SK-N-MC (cell line): ENCODE results near the gene PERCC1.

ENCODE experiments used
- DNase-seq: peaks from one replicate; pipeline ENCODE4 v3.0.0-alpha.2; 2011; ENCODE audit warnings: low read depth, low spot score
- H3K27ac ChIP-seq: fragments of 200-600 bp; sonication (generic); 2 replicates; pipeline ENCODE4 v1.5.1; 2016; ENCODE audit warnings: mixed run types
- H3K36me3 ChIP-seq: fragments of 200-600 bp; sonication (generic); 2 replicates; pipeline ENCODE4 v1.6.1; 2017; ENCODE audit warnings: antibody characterized with exemption, low read length, mixed read lengths; ENCODE audit not compliant: insufficient read depth
- H3K4me3 ChIP-seq: fragments of 200-600 bp; sonication (generic); 2 replicates; pipeline ENCODE4 v1.5.1; 2016
- H3K9ac ChIP-seq: fragments of 200-600 bp; sonication (generic); 2 replicates; pipeline ENCODE4 v1.8.0; 2017; ENCODE audit warnings: mixed run types, mixed read lengths; ENCODE audit not compliant: insufficient read length
- H3K9me3 ChIP-seq: fragments of 200-600 bp; sonication (generic); 2 replicates; pipeline ENCODE4 v1.6.1; 2017; ENCODE audit warnings: low read depth, mild to moderate bottlenecking, antibody characterized with exemption, low read length, moderate library complexity, mixed read lengths
- EZH2 ChIP-seq: fragments of 200-600 bp; sonication (generic); IDR thresholded peaks from one replicate; pipeline ENCODE4 v1.6.1; 2017; ENCODE audit warnings: antibody characterized with exemption
- FOXP2 ChIP-seq: optimal IDR thresholded peaks from 2 replicates; pipeline ENCODE3; 2011; ENCODE audit warnings: mild to moderate bottlenecking, moderate library complexity; ENCODE audit not compliant: insufficient read depth; ENCODE audit errors: extremely low read length, control extremely low read depth
- POLR2AphosphoS5 ChIP-seq: IDR thresholded peaks from 2 replicates; pipeline ENCODE4 v1.6.1; 2012; ENCODE audit warnings: mild to moderate bottlenecking, low read depth, low read length, borderline replicate concordance

Gene PERCC1

GRCh38 chr16:1443980-1444729, 13.3 kb downstream of the PERCC1 start, which contains the start of gene CCDC154:
CCDC154 (minus strand) TSS chr16:1444556; CDS start chr16:1444322, 234 bp downstream.
- Histone ChIP-seq H3K27ac (no peak within 1 kb of the TSS), H3K9me3 (no peaks in the 10 kb centered on the region), H3K36me3 (no peaks in the 10 kb centered on the region), H3K4me3 (no peak within 1 kb of the TSS), H3K9ac (no peak within 1 kb of the TSS)
- no peak for TF ChIP-seq EZH2
- no peak for TF ChIP-seq FOXP2
- DNase-seq: no peak

DNA sequence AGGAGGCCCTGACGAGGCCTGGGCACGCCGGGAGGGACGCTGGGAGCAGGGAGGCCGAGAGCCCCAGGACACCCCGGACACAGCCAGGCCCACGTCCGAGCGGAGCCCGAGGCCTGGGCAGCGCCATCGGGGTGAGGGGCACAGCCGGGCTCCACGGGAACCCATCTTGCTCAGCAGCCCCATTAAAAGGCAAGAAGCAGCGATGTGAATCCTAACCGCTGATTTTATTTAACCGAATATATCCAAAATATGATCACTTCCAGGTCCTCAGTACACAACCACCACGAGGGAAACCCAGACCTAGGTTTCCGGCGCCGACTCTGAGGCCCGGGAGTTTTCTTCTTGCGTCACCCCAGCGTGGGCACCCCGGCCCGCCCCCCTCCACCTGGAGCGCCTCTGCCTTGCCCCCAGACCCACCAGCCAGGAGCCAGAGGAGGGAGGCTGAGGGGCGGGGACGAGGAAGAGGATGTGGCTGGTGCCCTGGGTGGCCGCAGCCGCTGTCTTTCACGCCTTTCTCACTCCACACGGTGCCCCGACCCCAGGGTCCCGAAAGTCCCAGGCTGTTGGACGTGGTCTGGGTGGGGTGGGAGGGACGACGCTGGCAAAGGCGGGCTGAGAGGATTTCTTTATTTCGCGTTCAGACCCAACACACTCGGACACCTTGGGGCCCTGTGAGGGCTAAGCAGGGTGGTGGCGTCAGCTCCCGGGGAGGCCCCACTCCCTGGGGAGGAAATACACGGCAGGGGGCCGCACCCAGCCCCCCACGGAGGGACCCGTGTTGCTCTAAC, 14.0 kb downstream of the PERCC1 start:
- Histone ChIP-seq H3K36me3 (no peaks in the 10 kb centered on the region), H3K9ac (no peak overlapping the region), H3K9me3 (no peaks in the 10 kb centered on the region), H3K27ac (no peak overlapping the region), H3K4me3 (no peak overlapping the region)
- DNase-seq: no peak
- TF ChIP-seq POLR2AphosphoS5: no peak
- TF ChIP-seq FOXP2: no peak
- TF ChIP-seq EZH2: no peak

GRCh38 chr16:1445518-1446203, 14.8 kb downstream of the PERCC1 start:
- no peaks in the 10 kb centered on the region for H3K9me3 ChIP-seq
- no peak overlapping the region for H3K9ac ChIP-seq
- TF ChIP-seq EZH2: no peak
- no peak for TF ChIP-seq FOXP2
- no peak overlapping the region for H3K4me3 ChIP-seq
- no peak overlapping the region for H3K27ac ChIP-seq
- DNase-seq: no peak
- H3K36me3 ChIP-seq: no peaks in the 10 kb centered on the region

DNA sequence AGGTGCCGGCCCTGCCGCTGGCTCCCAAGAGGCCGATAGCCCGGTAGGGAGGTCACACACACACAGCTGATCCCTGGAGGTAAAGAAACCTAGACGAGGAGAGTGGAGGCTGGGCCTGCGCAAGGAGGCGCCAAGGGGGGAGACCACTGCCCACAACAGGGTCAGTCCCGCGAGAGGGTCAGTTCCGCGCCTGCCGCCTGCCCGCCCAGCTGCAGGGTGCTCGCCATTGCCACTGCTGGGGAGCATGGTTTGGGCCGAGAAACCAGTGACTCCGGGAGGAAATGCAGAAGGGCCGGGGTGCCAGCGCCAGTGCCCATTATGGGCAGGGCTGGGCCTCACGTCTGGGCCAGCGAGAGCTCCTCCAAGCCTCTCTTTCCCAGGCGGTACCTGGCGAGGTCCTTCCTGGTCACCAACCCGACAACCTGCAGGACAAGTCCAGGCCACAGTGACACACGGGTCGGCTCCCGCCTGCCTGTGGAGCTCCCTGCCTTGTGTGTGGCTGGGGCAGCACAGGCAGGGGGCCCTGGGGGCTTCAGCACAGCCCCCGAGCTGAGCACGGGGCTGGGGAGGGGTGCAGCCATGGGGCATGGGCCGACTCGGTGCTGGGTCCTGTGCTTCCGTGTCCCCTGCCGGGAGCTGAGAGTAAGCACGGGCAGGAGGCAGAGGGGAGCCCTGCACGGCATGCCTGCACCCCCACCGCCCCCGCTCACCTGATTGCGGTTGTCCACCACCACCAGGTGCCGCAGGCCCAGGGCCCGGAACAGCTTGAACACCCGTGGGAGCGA, 15.6 kb downstream of the PERCC1 start:
- Histone ChIP-seq H3K4me3 (no peak overlapping the region), H3K27ac (no peak overlapping the region), H3K9me3 (no peaks in the 10 kb centered on the region), H3K9ac (no peak overlapping the region), H3K36me3 (no peaks in the 10 kb centered on the region; the same call in 1 of the 2 replicates)
- TF ChIP-seq EZH2: no peak
- no peak for TF ChIP-seq FOXP2
- TF ChIP-seq POLR2AphosphoS5: no peak
- no peak for DNase-seq

- no peaks in the 10 kb centered on the region for H3K9me3 ChIP-seq
- H3K4me3 ChIP-seq: no peak overlapping the region
- no peak overlapping the region for H3K27ac ChIP-seq
- no peak for DNase-seq
- no peaks in the 10 kb centered on the region; the same call in 1 of the 2 replicates for H3K36me3 ChIP-seq
- TF ChIP-seq FOXP2: no peak
- no peak for TF ChIP-seq EZH2
- no peak for TF ChIP-seq POLR2AphosphoS5
- H3K9ac ChIP-seq: no peak overlapping the region
Observed at GRCh38 chr16:1447965-1448364, 17.1 kb downstream of the PERCC1 start.

GRCh38 chr16:1448536-1449116, 17.7 kb downstream of the PERCC1 start:
- no peaks in the 10 kb centered on the region for H3K9me3 ChIP-seq
- no peak overlapping the region for H3K27ac ChIP-seq
- no peak for DNase-seq
- no peak overlapping the region for H3K4me3 ChIP-seq
- H3K36me3 ChIP-seq: peaks cover 3% of the 10 kb centered on the region; the same call in 1 of the 2 replicates
- no peak overlapping the region for H3K9ac ChIP-seq
- TF ChIP-seq EZH2 (no peak), POLR2AphosphoS5 (no peak), FOXP2 (no peak)

GRCh38 chr16:1449201-1449788, 18.4 kb downstream of the PERCC1 start:
- no peaks in the 10 kb centered on the region for H3K9me3 ChIP-seq
- no peak overlapping the region for H3K9ac ChIP-seq
- DNase-seq: no peak
- H3K36me3 ChIP-seq: peaks cover 5% of the 10 kb centered on the region; the same call in 1 of the 2 replicates
- no peak overlapping the region for H3K4me3 ChIP-seq
- TF ChIP-seq EZH2: no peak
- TF ChIP-seq POLR2AphosphoS5: no peak
- TF ChIP-seq FOXP2: no peak
- H3K27ac ChIP-seq: no peak overlapping the region
